ENCODE data around the gene NOP56. TPM values are rescaled to one million over a fixed set of nuclear protein-coding genes. Genes with fewer than 3 reads are reported as not detected.

NOP56 gene
- total and polyA plus RNA-seq, 3 donors from 2014 or later = 110 to 125 (median 110) TPM

GRCh38 chr20:2653556-2654383 is 1.3 kb downstream of the NOP56 start:
- Histone ChIP-seq H3K4me1 (peaks cover 10% of the 10 kb centered on the region), H3K4me3 (peak overlapping the region; percentile 71 to 88), H3K27me3 (no peaks in the 10 kb centered on the region), H3K36me3 (ENCODE audit: low read depth, missing control alignments) (no peaks in the 10 kb centered on the region), H3K27ac (peak overlapping the region in 1 of 2 donors; percentile 86), H3K9me3 (no peaks in the 10 kb centered on the region)
- intact Hi-C loops (cut with DNase I; ENCODE audit: low total_unique reads) = no loop called here
- WGBS, 2 donors = 30 to 33% methylated on average over 24 of the region's 24 CpGs
- TF ChIP-seq CTCF (IDR thresholded peaks at IDR 0.05) (no peak), POLR2A (IDR thresholded peaks at IDR 0.05) (no peak)
- no peak for DNase-seq

- intact Hi-C loops (cut with DNase I; ENCODE audit: low total_unique reads) = no loop called here
- Histone ChIP-seq H3K36me3 (ENCODE audit: low read depth, missing control alignments) (no peaks in the 10 kb centered on the region), H3K27ac (no peak overlapping the region), H3K4me1 (peaks cover 10% of the 10 kb centered on the region), H3K4me3 (no peak overlapping the region), H3K27me3 (no peaks in the 10 kb centered on the region), H3K9me3 (no peaks in the 10 kb centered on the region)
- 74 to 86% methylated on average over 7 to 9 of the region's 9 CpGs for WGBS, 2 donors
- no peak for DNase-seq
- TF ChIP-seq CTCF (IDR thresholded peaks at IDR 0.05) (no peak), POLR2A (IDR thresholded peaks at IDR 0.05) (no peak)
Observed at GRCh38 chr20:2654384-2654822, 2.0 kb downstream of the NOP56 start.

- no peak for DNase-seq
- intact Hi-C loops (cut with DNase I; ENCODE audit: low total_unique reads) = no loop called here
- WGBS, 2 donors = 90 to 92% methylated on average over 3 of the region's 3 CpGs
- Histone ChIP-seq H3K36me3 (ENCODE audit: low read depth, missing control alignments) (no peaks in the 10 kb centered on the region), H3K4me3 (no peak overlapping the region), H3K27me3 (no peaks in the 10 kb centered on the region), H3K9me3 (no peaks in the 10 kb centered on the region), H3K27ac (no peak overlapping the region), H3K4me1 (peaks cover 10% of the 10 kb centered on the region)
- TF ChIP-seq POLR2A (IDR thresholded peaks at IDR 0.05) = no peak
- no peak for TF ChIP-seq CTCF (IDR thresholded peaks at IDR 0.05)
Observed at GRCh38 chr20:2654831-2655230, 2.4 kb downstream of the NOP56 start.

GRCh38 chr20:2655331-2656116 is 3.1 kb downstream of the NOP56 start:
- intact Hi-C loops (cut with DNase I; ENCODE audit: low total_unique reads) = no loop called here
- Histone ChIP-seq H3K4me3 (no peak overlapping the region), H3K36me3 (ENCODE audit: low read depth, missing control alignments) (no peaks in the 10 kb centered on the region), H3K27ac (no peak overlapping the region), H3K9me3 (no peaks in the 10 kb centered on the region), H3K27me3 (no peaks in the 10 kb centered on the region), H3K4me1 (peaks cover 10% of the 10 kb centered on the region)
- no peak for DNase-seq
- 88 to 92% methylated on average over 16 to 17 of the region's 17 CpGs for WGBS, 2 donors
- no peak for TF ChIP-seq POLR2A (IDR thresholded peaks at IDR 0.05)
- TF ChIP-seq CTCF (IDR thresholded peaks at IDR 0.05) = no peak
